K562 (cell line): Measurements from ENCODE around the gene OR2V2. TPM values are rescaled to one million over a fixed set of nuclear protein-coding genes. Genes with fewer than 3 reads are reported as not detected.
A peak's percentile ranks its signal among the peaks of the same experiment; 100 is the strongest.

ENCODE experiments used
- CREB1 ChIP-seq, 2 experiments: sonication (generic) in 1 of 2; formaldehyde crosslinking in 1 of 2; IDR thresholded peaks; 2 replicates each; pipeline versions ENCODE4 v1.6.1 to v1.8.0; 2012 to 2022; ENCODE audit warnings: inconsistent platforms in 1 of 2, mild to moderate bottlenecking in 1 of 2, missing genetic modification reagents in 1 of 2, moderate library complexity in 1 of 2
- GABPB2 ChIP-seq: fragments of 250-450 bp; sonication (Bioruptor Pico); conservative IDR thresholded peaks from 2 replicates; pipeline ENCODE4 v1.5.1; 2021; ENCODE audit warnings: mild to moderate bottlenecking
- RCOR1 ChIP-seq, 2 experiments: IDR thresholded peaks; 2 replicates each; pipeline ENCODE4 v1.6.1; 2012; ENCODE audit warnings: low read depth in 2 of 2, low read length in 2 of 2, borderline replicate concordance in 1 of 2, improper control_type of control experiment in 1 of 2
- TRIM24 ChIP-seq, 2 experiments: fragments of 450-650 bp; IDR thresholded peaks; 2 replicates each; pipeline ENCODE4 v1.6.1; 2016
- ZBTB1 ChIP-seq: sonication (generic); formaldehyde crosslinking; IDR thresholded peaks from 2 replicates; pipeline ENCODE4 v1.8.1; 2023; ENCODE audit warnings: missing genetic modification reagents, low read depth, mild to moderate bottlenecking, borderline replicate concordance
- ZC3H11A ChIP-seq: IDR thresholded peaks from 2 replicates; pipeline ENCODE4 v1.6.1; 2012; ENCODE audit warnings: low read depth, low read length, improper control_type of control experiment
- ZNF316 ChIP-seq: fragments of 450-650 bp; IDR thresholded peaks from 2 replicates; pipeline ENCODE4 v1.6.1; 2016
- ZNF75A ChIP-seq: fragments of 450-650 bp; formaldehyde crosslinking; IDR thresholded peaks from 2 replicates; pipeline ENCODE4 v1.4.0; 2020; ENCODE audit warnings: mild to moderate bottlenecking
- polyA plus RNA-seq, 8 experiments: library from polyadenylated mRNA; depleted of rRNA in 4 of 8; stranded (reverse) in 5 of 8; unstranded in 3 of 8; fragments of >200 nt; fragmentation: Nextera tagmentation in 2 of 8; fragmentation: Illumina TruSeq in 1 of 8; extraction: Ambion mirVana in 2 of 8; extraction: Trizol in 1 of 8; gene quantifications; 2 replicates each; pipeline versions ENCODE4 v1.2.1 to v1.2.3, GENCODE V29; 2011 to 2014; ENCODE audit warnings: inconsistent platforms in 1 of 8, missing spikeins in 1 of 8
- total RNA-seq, 7 experiments: library from RNA; depleted of rRNA in 6 of 7; stranded (reverse); fragments of >200 nt in 6 of 7; fragmentation: Illumina TruSeq in 2 of 7; extraction: Trizol in 2 of 7; gene quantifications; 2 replicates each; pipeline versions ENCODE4 v1.2.1 to v1.2.3, GENCODE V29; 2011 to 2021; ENCODE audit warnings: low replicate concordance in 1 of 7
- TF ChIP-seq, protein P1 (sequence below): fragments of 450-650 bp; IDR thresholded peaks from 2 replicates; pipeline ENCODE4 v1.6.1; 2016; ENCODE audit warnings: mild to moderate bottlenecking, moderate library complexity

Gene OR2V2
- total and polyA plus RNA-seq, 9 of the 15 experiments (the other 6 are each of a cell fraction or from before 2014, with no cell fraction given): 0.01 TPM; not detected in 8

DNA sequence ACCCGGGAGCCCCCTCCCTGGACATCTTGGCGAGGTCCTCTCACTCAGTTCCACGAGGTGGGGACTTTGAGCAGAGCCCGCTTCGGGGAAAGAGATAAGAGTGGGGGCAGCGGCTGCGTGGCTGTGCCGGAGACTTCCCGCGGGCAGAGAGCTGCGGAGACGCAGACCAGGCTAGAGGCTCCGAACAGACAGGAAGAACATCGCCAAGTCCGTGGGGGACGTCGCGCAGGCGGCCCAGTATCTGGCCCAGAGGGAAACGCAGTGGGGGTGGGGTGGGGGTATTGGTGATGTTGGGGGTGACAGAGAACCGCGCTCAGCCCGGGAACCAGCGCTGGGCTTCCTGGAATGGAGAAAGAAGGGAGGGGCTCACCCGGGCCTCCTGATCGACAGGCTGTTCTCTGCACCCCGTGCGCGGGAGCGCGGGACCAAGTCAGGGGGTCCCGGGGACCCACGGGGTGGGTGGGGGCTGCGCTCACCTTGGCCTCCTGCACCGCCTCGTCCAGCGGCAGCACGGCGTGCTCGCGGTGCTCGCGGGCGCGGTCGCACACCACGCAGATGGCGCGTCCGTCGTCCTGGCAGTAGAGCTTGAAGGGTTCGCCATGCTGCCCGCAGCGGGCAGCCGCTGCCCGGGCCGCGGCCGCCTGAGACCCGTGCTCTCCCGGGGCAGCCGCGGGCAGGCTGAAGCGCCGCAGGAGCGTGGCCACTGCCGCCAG is 56.9 kb downstream of the OR2V2 start (continued):
- TF ChIP-seq, protein P1, sequence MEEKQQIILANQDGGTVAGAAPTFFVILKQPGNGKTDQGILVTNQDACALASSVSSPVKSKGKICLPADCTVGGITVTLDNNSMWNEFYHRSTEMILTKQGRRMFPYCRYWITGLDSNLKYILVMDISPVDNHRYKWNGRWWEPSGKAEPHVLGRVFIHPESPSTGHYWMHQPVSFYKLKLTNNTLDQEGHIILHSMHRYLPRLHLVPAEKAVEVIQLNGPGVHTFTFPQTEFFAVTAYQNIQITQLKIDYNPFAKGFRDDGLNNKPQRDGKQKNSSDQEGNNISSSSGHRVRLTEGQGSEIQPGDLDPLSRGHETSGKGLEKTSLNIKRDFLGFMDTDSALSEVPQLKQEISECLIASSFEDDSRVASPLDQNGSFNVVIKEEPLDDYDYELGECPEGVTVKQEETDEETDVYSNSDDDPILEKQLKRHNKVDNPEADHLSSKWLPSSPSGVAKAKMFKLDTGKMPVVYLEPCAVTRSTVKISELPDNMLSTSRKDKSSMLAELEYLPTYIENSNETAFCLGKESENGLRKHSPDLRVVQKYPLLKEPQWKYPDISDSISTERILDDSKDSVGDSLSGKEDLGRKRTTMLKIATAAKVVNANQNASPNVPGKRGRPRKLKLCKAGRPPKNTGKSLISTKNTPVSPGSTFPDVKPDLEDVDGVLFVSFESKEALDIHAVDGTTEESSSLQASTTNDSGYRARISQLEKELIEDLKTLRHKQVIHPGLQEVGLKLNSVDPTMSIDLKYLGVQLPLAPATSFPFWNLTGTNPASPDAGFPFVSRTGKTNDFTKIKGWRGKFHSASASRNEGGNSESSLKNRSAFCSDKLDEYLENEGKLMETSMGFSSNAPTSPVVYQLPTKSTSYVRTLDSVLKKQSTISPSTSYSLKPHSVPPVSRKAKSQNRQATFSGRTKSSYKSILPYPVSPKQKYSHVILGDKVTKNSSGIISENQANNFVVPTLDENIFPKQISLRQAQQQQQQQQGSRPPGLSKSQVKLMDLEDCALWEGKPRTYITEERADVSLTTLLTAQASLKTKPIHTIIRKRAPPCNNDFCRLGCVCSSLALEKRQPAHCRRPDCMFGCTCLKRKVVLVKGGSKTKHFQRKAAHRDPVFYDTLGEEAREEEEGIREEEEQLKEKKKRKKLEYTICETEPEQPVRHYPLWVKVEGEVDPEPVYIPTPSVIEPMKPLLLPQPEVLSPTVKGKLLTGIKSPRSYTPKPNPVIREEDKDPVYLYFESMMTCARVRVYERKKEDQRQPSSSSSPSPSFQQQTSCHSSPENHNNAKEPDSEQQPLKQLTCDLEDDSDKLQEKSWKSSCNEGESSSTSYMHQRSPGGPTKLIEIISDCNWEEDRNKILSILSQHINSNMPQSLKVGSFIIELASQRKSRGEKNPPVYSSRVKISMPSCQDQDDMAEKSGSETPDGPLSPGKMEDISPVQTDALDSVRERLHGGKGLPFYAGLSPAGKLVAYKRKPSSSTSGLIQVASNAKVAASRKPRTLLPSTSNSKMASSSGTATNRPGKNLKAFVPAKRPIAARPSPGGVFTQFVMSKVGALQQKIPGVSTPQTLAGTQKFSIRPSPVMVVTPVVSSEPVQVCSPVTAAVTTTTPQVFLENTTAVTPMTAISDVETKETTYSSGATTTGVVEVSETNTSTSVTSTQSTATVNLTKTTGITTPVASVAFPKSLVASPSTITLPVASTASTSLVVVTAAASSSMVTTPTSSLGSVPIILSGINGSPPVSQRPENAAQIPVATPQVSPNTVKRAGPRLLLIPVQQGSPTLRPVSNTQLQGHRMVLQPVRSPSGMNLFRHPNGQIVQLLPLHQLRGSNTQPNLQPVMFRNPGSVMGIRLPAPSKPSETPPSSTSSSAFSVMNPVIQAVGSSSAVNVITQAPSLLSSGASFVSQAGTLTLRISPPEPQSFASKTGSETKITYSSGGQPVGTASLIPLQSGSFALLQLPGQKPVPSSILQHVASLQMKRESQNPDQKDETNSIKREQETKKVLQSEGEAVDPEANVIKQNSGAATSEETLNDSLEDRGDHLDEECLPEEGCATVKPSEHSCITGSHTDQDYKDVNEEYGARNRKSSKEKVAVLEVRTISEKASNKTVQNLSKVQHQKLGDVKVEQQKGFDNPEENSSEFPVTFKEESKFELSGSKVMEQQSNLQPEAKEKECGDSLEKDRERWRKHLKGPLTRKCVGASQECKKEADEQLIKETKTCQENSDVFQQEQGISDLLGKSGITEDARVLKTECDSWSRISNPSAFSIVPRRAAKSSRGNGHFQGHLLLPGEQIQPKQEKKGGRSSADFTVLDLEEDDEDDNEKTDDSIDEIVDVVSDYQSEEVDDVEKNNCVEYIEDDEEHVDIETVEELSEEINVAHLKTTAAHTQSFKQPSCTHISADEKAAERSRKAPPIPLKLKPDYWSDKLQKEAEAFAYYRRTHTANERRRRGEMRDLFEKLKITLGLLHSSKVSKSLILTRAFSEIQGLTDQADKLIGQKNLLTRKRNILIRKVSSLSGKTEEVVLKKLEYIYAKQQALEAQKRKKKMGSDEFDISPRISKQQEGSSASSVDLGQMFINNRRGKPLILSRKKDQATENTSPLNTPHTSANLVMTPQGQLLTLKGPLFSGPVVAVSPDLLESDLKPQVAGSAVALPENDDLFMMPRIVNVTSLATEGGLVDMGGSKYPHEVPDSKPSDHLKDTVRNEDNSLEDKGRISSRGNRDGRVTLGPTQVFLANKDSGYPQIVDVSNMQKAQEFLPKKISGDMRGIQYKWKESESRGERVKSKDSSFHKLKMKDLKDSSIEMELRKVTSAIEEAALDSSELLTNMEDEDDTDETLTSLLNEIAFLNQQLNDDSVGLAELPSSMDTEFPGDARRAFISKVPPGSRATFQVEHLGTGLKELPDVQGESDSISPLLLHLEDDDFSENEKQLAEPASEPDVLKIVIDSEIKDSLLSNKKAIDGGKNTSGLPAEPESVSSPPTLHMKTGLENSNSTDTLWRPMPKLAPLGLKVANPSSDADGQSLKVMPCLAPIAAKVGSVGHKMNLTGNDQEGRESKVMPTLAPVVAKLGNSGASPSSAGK: peak; percentile 70
- TF ChIP-seq ZC3H11A (no peak), ZNF316 (peak; percentile 8; the same call in 1 of the 2 replicates), GABPB2 (CRISPR knock-in tag) (no peak), ZNF75A (no peak), RCOR1 (IDR thresholded peaks at IDR 0.05; ENCODE audit: borderline replicate concordance in 1 of 2, low read depth in 2 of 2, low read length in 2 of 2) (peak in 1 of 2 experiments; percentile 59; a peak in 1 of 4 replicates), TRIM24 (IDR thresholded peaks at IDR 0.05) (peak in 1 of 2 experiments; percentile 52; a peak in 1 of 4 replicates), CREB1 (IDR thresholded peaks at IDR 0.05) (no peak), CREB1 (CRISPR knock-in tag; IDR thresholded peaks at IDR 0.05) (0 out of 2 replicates have a peak, but pooled peaks have one; percentile 11), ZBTB1 (CRISPR knock-in tag) (no peak)
